HEK293 (cell line): ENCODE data around the gene HDC.

ENCODE experiments used
- CTCF ChIA-PET: fragments of 350-600 bp; formaldehyde crosslinking; extraction: SDS; loops from one replicate; lab custom pipeline; 2021; ENCODE audit warnings: antibody characterized with exemption; lab: Yijun Ruan, JAX
- POLR2A ChIA-PET: fragments of 300-600 bp; formaldehyde crosslinking; extraction: SDS; loops from one replicate; lab custom pipeline; 2020; ENCODE audit warnings: antibody characterized with exemption, inconsistent platforms; lab: Yijun Ruan, JAX
- H3K27ac ChIP-seq: fragments of 200-500 bp; sonication (Bioruptor generic); 2 replicates; pipeline ENCODE4 v1.5.1; 2014; ENCODE audit warnings: low read depth, low read length, control low read depth, inconsistent platforms; ENCODE audit errors: extremely low read depth
- H3K36me3 ChIP-seq, 2 experiments: fragments of 200-500 bp in 1 of 2; sonication (Bioruptor generic) in 1 of 2; 1 replicate in 1 of 2; 2 replicates in 1 of 2; pipeline ENCODE4 v1.5.1; 2014 to 2017; ENCODE audit warnings: inconsistent platforms in 2 of 2, low read length in 2 of 2; ENCODE audit not compliant: control insufficient read depth in 2 of 2, insufficient read depth in 1 of 2
- H3K4me1 ChIP-seq: fragments of 200-500 bp; sonication (Bioruptor generic); 2 replicates; pipeline ENCODE4 v1.5.1; 2014; ENCODE audit warnings: mild to moderate bottlenecking, low read length, inconsistent platforms; ENCODE audit not compliant: control insufficient read depth, insufficient read depth
- H3K4me3 ChIP-seq: 2 replicates; pipeline ENCODE4 v1.5.1; 2011; ENCODE audit warnings: low read depth, mild to moderate bottlenecking, control low read depth, low read length, moderate library complexity
- H3K9me3 ChIP-seq: fragments of 200-500 bp; sonication (Bioruptor generic); 2 replicates; pipeline ENCODE4 v1.5.1; 2014; ENCODE audit warnings: low read depth, low read length, inconsistent platforms; ENCODE audit not compliant: control insufficient read depth, insufficient read depth
- ATF2 ChIP-seq: fragments of 450-650 bp; formaldehyde crosslinking; IDR thresholded peaks from 2 replicates; pipeline ENCODE4 v1.5.1; 2016; ENCODE audit warnings: missing biosample characterization, missing genetic modification characterization, low read depth
- KLF16 ChIP-seq: fragments of 450-650 bp; formaldehyde crosslinking; IDR thresholded peaks from 2 replicates; pipeline ENCODE4 v1.5.1; 2017; ENCODE audit warnings: missing biosample characterization, missing genetic modification characterization
- KLF9 ChIP-seq: fragments of 450-650 bp; formaldehyde crosslinking; IDR thresholded peaks from 2 replicates; pipeline ENCODE4 v1.5.1; 2016; ENCODE audit warnings: missing biosample characterization, missing genetic modification characterization, low read depth
- ZFHX2 ChIP-seq: fragments of 450-650 bp; formaldehyde crosslinking; conservative IDR thresholded peaks from 2 replicates; pipeline ENCODE4 v1.5.1; 2016; ENCODE audit warnings: missing biosample characterization, missing genetic modification characterization
- ZFP37 ChIP-seq: fragments of 450-650 bp; formaldehyde crosslinking; IDR thresholded peaks from 2 replicates; pipeline ENCODE4 v1.5.1; 2016; ENCODE audit warnings: missing biosample characterization, missing genetic modification characterization
- ZFP41 ChIP-seq: fragments of 450-650 bp; formaldehyde crosslinking; IDR thresholded peaks from 2 replicates; pipeline ENCODE4 v1.5.1; 2016; ENCODE audit warnings: missing biosample characterization, missing genetic modification characterization, borderline replicate concordance
- ZNF146 ChIP-seq: fragments of 450-650 bp; formaldehyde crosslinking; IDR thresholded peaks from 2 replicates; pipeline ENCODE4 v1.5.1; 2016; ENCODE audit warnings: missing biosample characterization, missing genetic modification characterization
- ZNF155 ChIP-seq: fragments of 450-650 bp; formaldehyde crosslinking; IDR thresholded peaks from 2 replicates; pipeline ENCODE4 v1.5.1; 2016; ENCODE audit warnings: missing biosample characterization, missing genetic modification characterization
- ZNF211 ChIP-seq: fragments of 450-650 bp; formaldehyde crosslinking; IDR thresholded peaks from 2 replicates; pipeline ENCODE4 v1.5.1; 2016; ENCODE audit warnings: low read depth, missing biosample characterization, missing genetic modification characterization
- ZNF354C ChIP-seq: fragments of 450-650 bp; formaldehyde crosslinking; IDR thresholded peaks from 2 replicates; pipeline ENCODE4 v1.5.1; 2016; ENCODE audit warnings: missing biosample characterization, missing genetic modification characterization, low read depth, borderline replicate concordance
- ZNF449 ChIP-seq: fragments of 450-650 bp; formaldehyde crosslinking; IDR thresholded peaks from 2 replicates; pipeline ENCODE4 v1.5.1; 2017; ENCODE audit warnings: missing biosample characterization, mild to moderate bottlenecking, missing genetic modification characterization, moderate library complexity
- ZNF473 ChIP-seq: fragments of 450-650 bp; formaldehyde crosslinking; IDR thresholded peaks from 2 replicates; pipeline ENCODE4 v1.5.1; 2017; ENCODE audit warnings: missing biosample characterization, missing genetic modification characterization
- ZNF518A ChIP-seq: fragments of 450-650 bp; formaldehyde crosslinking; conservative IDR thresholded peaks from 2 replicates; pipeline ENCODE4 v1.5.1; 2016; ENCODE audit warnings: low read depth, missing biosample characterization, missing genetic modification characterization
- ZNF596 ChIP-seq: fragments of 450-650 bp; IDR thresholded peaks from 2 replicates; pipeline ENCODE4 v1.5.0; 2018; ENCODE audit warnings: missing biosample characterization, mild to moderate bottlenecking, missing genetic modification characterization, moderate library complexity
- ZNF623 ChIP-seq: fragments of 450-650 bp; formaldehyde crosslinking; IDR thresholded peaks from 2 replicates; pipeline ENCODE4 v1.5.1; 2016; ENCODE audit warnings: missing biosample characterization, missing genetic modification characterization
- ZNF639 ChIP-seq: fragments of 450-650 bp; formaldehyde crosslinking; IDR thresholded peaks from 2 replicates; pipeline ENCODE4 v1.5.1; 2016; ENCODE audit warnings: missing biosample characterization, missing genetic modification characterization
- ZNF677 ChIP-seq: fragments of 450-650 bp; IDR thresholded peaks from 2 replicates; pipeline ENCODE4 v1.5.0; 2018; ENCODE audit warnings: missing biosample characterization, mild to moderate bottlenecking, missing genetic modification characterization, moderate library complexity
- ZNF792 ChIP-seq: fragments of 450-650 bp; formaldehyde crosslinking; IDR thresholded peaks from 2 replicates; pipeline ENCODE4 v1.5.1; 2016; ENCODE audit warnings: missing biosample characterization, missing genetic modification characterization
- ZSCAN30 ChIP-seq: fragments of 450-650 bp; IDR thresholded peaks from 2 replicates; pipeline ENCODE4 v1.5.1; 2018; ENCODE audit warnings: missing biosample characterization, mild to moderate bottlenecking, missing genetic modification characterization, moderate library complexity

Gene HDC

GRCh38 chr15:50280271-50280670 lies 14.7 kb upstream of the HDC start (continued):
- TF ChIP-seq ZSCAN30 (tag by site-specific recombination) (no peak), ZNF677 (no peak), ZNF518A (no peak), ZFP37 (tag by site-specific recombination) (no peak), KLF16 (tag by site-specific recombination) (no peak)

GRCh38 chr15:50278496-50278895 lies 13.0 kb upstream of the HDC start:
- no peaks in the 10 kb centered on the region for H3K4me1 ChIP-seq
- TF ChIP-seq ZNF155 (tag by site-specific recombination) (no peak), ZFHX2 (no peak), ZFP41 (tag by site-specific recombination) (no peak)
- H3K36me3 ChIP-seq, result no peaks in the 10 kb centered on the region; a peak in 2 of 3 replicates
- ChIA-PET CTCF (interaction anchor here (0.6 to 1.3 kb wide), 3 partner anchors 37 to 227 kb away, joined by 3 to 5 read pairs (median 4); no protein-coding TSS in a partner anchor), POLR2A (no interaction called here)
- no peak overlapping the region for H3K4me3 ChIP-seq
- H3K9me3 ChIP-seq, result no peaks in the 10 kb centered on the region
- H3K27ac ChIP-seq, result no peak overlapping the region

GRCh38 chr15:50277370-50277769 lies 11.8 kb upstream of the HDC start:
- POLR2A ChIA-PET, result no interaction called here
- Histone ChIP-seq H3K36me3 (no peaks in the 10 kb centered on the region; a peak in 1 of 3 replicates), H3K27ac (no peak overlapping the region), H3K4me1 (no peaks in the 10 kb centered on the region), H3K9me3 (no peaks in the 10 kb centered on the region), H3K4me3 (no peak overlapping the region)
- no peak for TF ChIP-seq ZNF473
- TF ChIP-seq ZNF596 (tag by site-specific recombination), result no peak
- TF ChIP-seq ZNF211 (tag by site-specific recombination), result no peak
- TF ChIP-seq ZNF623 (tag by site-specific recombination), result no peak
- CTCF ChIA-PET, result no interaction called here

GRCh38 chr15:50275908-50276307 lies 10.4 kb upstream of the HDC start:
- no peak overlapping the region for H3K27ac ChIP-seq
- no peaks in the 10 kb centered on the region; a peak in 1 of 3 replicates for H3K36me3 ChIP-seq
- ChIA-PET POLR2A (no interaction called here), CTCF (no interaction called here)
- H3K4me1 ChIP-seq, result no peaks in the 10 kb centered on the region
- TF ChIP-seq ATF2 (tag by site-specific recombination) (no peak), ZNF639 (tag by site-specific recombination) (no peak), ZSCAN30 (tag by site-specific recombination) (no peak), ZNF792 (tag by site-specific recombination) (no peak), KLF9 (tag by site-specific recombination) (no peak), ZNF354C (tag by site-specific recombination) (no peak), ZNF449 (tag by site-specific recombination) (no peak), ZNF146 (tag by site-specific recombination) (no peak)
- H3K4me3 ChIP-seq, result no peak overlapping the region
- no peaks in the 10 kb centered on the region for H3K9me3 ChIP-seq
